Mammary epithelial cell (primary cell): ENCODE results near the gene KCNIP3.

Experiments
- CTCF ChIP-seq, 2 donors: IDR thresholded peaks in 1 of 2; conservative IDR thresholded peaks in 1 of 2; 2 replicates each; pipeline ENCODE4 v1.5.1; 2011 to 2012; ENCODE audit warnings: inconsistent platforms in 2 of 2, low read length in 2 of 2, mild to moderate bottlenecking in 2 of 2, control low read depth in 1 of 2, low read depth in 1 of 2; ENCODE audit not compliant: insufficient read depth in 1 of 2; ENCODE audit errors: extremely low read depth in 1 of 2
- EZH2 ChIP-seq: IDR thresholded peaks from 2 replicates; pipeline ENCODE4 v1.6.1; 2012; ENCODE audit warnings: low read length, inconsistent platforms, borderline replicate concordance

GRCh38 chr2:95307878-95308277 lies 10.7 kb downstream of the KCNIP3 start:
- no peak for TF ChIP-seq CTCF (conservative IDR thresholded peaks at IDR 0.05 in 1 of 2, IDR thresholded peaks at IDR 0.05 in 1 of 2; ENCODE audit: extremely low read depth in 1 of 2, insufficient read depth in 1 of 2, low read depth in 1 of 2, low read length in 2 of 2)
- TF ChIP-seq EZH2: no peak
